Lung (tissue), 12 donors: ENCODE results near the gene MAP7. TPM values are rescaled to one million over a fixed set of nuclear protein-coding genes. Genes with fewer than 3 reads are reported as not detected.

Source experiments
- ATAC-seq: fragments of 200-7000 bp; cut with Tn5 transposase; one replicate; pipeline ENCODE4 v1.9.1; 2020; ENCODE audit warnings: moderate number of reproducible peaks; ENCODE audit not compliant: insufficient read depth, low FRiP score
- DNase-seq, 3 donors: peaks; one replicate each; pipeline ENCODE4 v3.0.0-alpha.2; 2013 to 2017
- H3K27ac ChIP-seq, 2 donors: one replicate each; pipeline ENCODE4 v1.5.1; 2013; ENCODE audit warnings: mild to moderate bottlenecking in 2 of 2, moderate library complexity in 2 of 2, control low read depth in 1 of 2, inconsistent platforms in 1 of 2, low read depth in 1 of 2, low read length in 1 of 2
- H3K27me3 ChIP-seq, 3 donors: one replicate each; pipeline ENCODE4 v1.5.1; 2013; ENCODE audit warnings: low read length in 2 of 3; ENCODE audit not compliant: control insufficient read depth in 3 of 3, insufficient read depth in 3 of 3
- H3K36me3 ChIP-seq, 4 donors: one replicate each; pipeline ENCODE4 v1.5.1; 2013; ENCODE audit warnings: low read length in 4 of 4, mild to moderate bottlenecking in 1 of 4, moderate library complexity in 1 of 4; ENCODE audit not compliant: control insufficient read depth in 4 of 4, insufficient read depth in 4 of 4
- H3K4me1 ChIP-seq, 5 donors: one replicate each; pipeline ENCODE4 v1.5.1; 2013; ENCODE audit warnings: low read length in 5 of 5, mild to moderate bottlenecking in 2 of 5, moderate library complexity in 1 of 5; ENCODE audit not compliant: control insufficient read depth in 5 of 5, insufficient read depth in 5 of 5
- H3K4me3 ChIP-seq: one replicate; pipeline ENCODE4 v1.5.1; 2013; ENCODE audit warnings: mild to moderate bottlenecking, control low read depth, moderate library complexity
- H3K9ac ChIP-seq, 2 donors: one replicate each; pipeline ENCODE4 v1.5.1; 2013; ENCODE audit warnings: low read length in 2 of 2, control low read depth in 1 of 2; ENCODE audit not compliant: insufficient read depth in 1 of 2
- H3K9me3 ChIP-seq, 4 donors: one replicate each; pipeline ENCODE4 v1.5.1; 2013; ENCODE audit warnings: low read length in 3 of 4, mild to moderate bottlenecking in 1 of 4, moderate library complexity in 1 of 4; ENCODE audit not compliant: control insufficient read depth in 4 of 4, insufficient read depth in 3 of 4
- CTCF ChIP-seq: IDR thresholded peaks from 2 replicates; pipeline ENCODE4 v1.5.1; 2012; ENCODE audit warnings: mild to moderate bottlenecking; ENCODE audit errors: control extremely low read depth, extremely low read depth
- WGBS, 2 donors: extraction: QIAGEN DNeasy Blood & Tissue Kit; methylation state at CpG; one replicate each; pipeline ENCODE4 v1.1.7; 2013; 5-methylcytosine and 5-hydroxymethylcytosine counted together
- polyA plus RNA-seq, 2 donors: library from polyadenylated mRNA; stranded (reverse); fragments of 200-250 nt; gene quantifications; one replicate each; pipeline ENCODE4 v1.2.1, GENCODE V29; 2013
- total RNA-seq, 2 donors: library from RNA; depleted of rRNA in 1 of 2; stranded (reverse); fragments of >200 nt in 1 of 2; gene quantifications; one replicate each; pipeline ENCODE4 v1.2.1, GENCODE V29; 2014 to 2021
- donor health status: control.
- donor health status: control.
- donor health status: Bipolar disorder and iron deficiency.
- donor health status: healthy.
- donor health status: DM: yes; HTN: yes; CAD: no.

The MAP7 gene
- total and polyA plus RNA-seq, 4 donors: 8.4 to 23.4 (median 12.3) TPM

GRCh38 chr6:136477548-136477947 lies 72.7 kb downstream of the MAP7 start:
- no peak overlapping the region for H3K4me3 ChIP-seq
- H3K27me3 ChIP-seq: no peaks in the 10 kb centered on the region
- no peak for TF ChIP-seq CTCF
- H3K4me1 ChIP-seq: no peaks in the 10 kb centered on the region
- ATAC-seq (no peak), DNase-seq (no peak)
- no peaks in the 10 kb centered on the region for H3K36me3 ChIP-seq
- no peaks in the 10 kb centered on the region for H3K9me3 ChIP-seq
- no peak overlapping the region for H3K27ac ChIP-seq
- no peak overlapping the region for H3K9ac ChIP-seq

GRCh38 chr6:136475686-136476085 lies 74.5 kb downstream of the MAP7 start:
- WGBS, 2 donors: 55 to 77% methylated on average over 4 of the region's 4 CpGs
- Histone ChIP-seq H3K9me3 (no peaks in the 10 kb centered on the region), H3K27ac (no peak overlapping the region), H3K4me3 (no peak overlapping the region), H3K36me3 (no peaks in the 10 kb centered on the region), H3K27me3 (no peaks in the 10 kb centered on the region), H3K9ac (no peak overlapping the region), H3K4me1 (no peaks in the 10 kb centered on the region)
- ATAC-seq (no peak), DNase-seq (no peak)
- TF ChIP-seq CTCF: no peak

GRCh38 chr6:136474241-136474640 lies 76.0 kb downstream of the MAP7 start:
- ATAC-seq: no peak
- no peak for DNase-seq
- H3K27me3 ChIP-seq: no peaks in the 10 kb centered on the region
- H3K9me3 ChIP-seq: no peaks in the 10 kb centered on the region
- no peak for TF ChIP-seq CTCF
- whole genome bisulfite sequencing, 2 donors: 94% methylated on average over 6 of the region's 6 CpGs
- H3K36me3 ChIP-seq: no peaks in the 10 kb centered on the region
- H3K9ac ChIP-seq: no peak overlapping the region
- H3K4me1 ChIP-seq: no peaks in the 10 kb centered on the region
- H3K4me3 ChIP-seq: no peak overlapping the region
- H3K27ac ChIP-seq: no peak overlapping the region

GRCh38 chr6:136471922-136472321 lies 78.3 kb downstream of the MAP7 start:
- Histone ChIP-seq H3K4me1 (no peaks in the 10 kb centered on the region), H3K9ac (no peak overlapping the region), H3K9me3 (no peaks in the 10 kb centered on the region), H3K27me3 (no peaks in the 10 kb centered on the region), H3K4me3 (no peak overlapping the region), H3K27ac (no peak overlapping the region), H3K36me3 (no peaks in the 10 kb centered on the region)
- DNase-seq: no peak
- no peak for TF ChIP-seq CTCF
- ATAC-seq: no peak
- 94 to 100% methylated on average over 1 of the region's 1 CpG for WGBS, 2 donors
